ENCODE measurements around the gene CD177. TPM values are rescaled to one million over a fixed set of nuclear protein-coding genes. Genes with fewer than 3 reads are reported as not detected.
"Not testable (repeated sequence)": the region's sequence is repeated elsewhere in the genome, so short reads cannot be mapped to it uniquely, and the experiment has no call there.

CD177 gene
- polyA plus RNA-seq, 2 of the 4 experiments (the other 2 are of a cell fraction), result 0.03 to 0.05 TPM

DNA sequence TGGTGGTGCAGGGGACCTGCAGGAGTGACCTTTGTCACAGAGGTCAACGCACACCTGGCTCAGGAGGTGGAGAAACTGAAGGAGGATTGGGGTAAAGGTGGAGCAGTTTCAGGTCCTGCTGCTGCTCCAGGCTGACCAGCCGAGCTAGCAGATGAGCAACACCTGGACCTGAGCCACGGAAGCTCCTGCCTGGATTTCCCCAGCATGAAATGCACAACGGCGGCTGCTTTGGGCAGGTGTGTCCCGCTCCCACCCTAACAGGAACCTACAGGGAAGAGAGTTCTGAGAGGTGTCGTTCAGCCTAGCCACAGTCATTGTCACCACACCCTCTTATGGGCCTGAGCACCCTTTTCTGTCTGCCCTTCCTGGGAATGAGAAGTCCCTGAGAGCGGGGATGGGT is 15.7 kb upstream of the CD177 start:
- WGBS (ENCODE audit: missing lambda C conversion rate), result 55% methylated on average over 8 of the region's 8 CpGs
- no peak for TF ChIP-seq SREBF2 (IDR thresholded peaks at IDR 0.05)
- Histone ChIP-seq H3K4me3 (no peak overlapping the region), H3K9me3 (no peaks in the 10 kb centered on the region), H3K4me1 (no peaks in the 10 kb centered on the region), H3K27ac (no peak overlapping the region), H3K4me2 (no peak overlapping the region)
- ATAC-seq, result no peak
- no peak for DNase-seq (ENCODE audit: low read depth in 1 of 2, low spot score in 1 of 2)
- ChIA-PET POLR2A (no interaction called here), CTCF (no interaction called here)
- FAIRE-seq, result no peak

- no peaks in the 10 kb centered on the region for H3K9me3 ChIP-seq
- 21% methylated on average over 5 of the region's 5 CpGs for WGBS (ENCODE audit: missing lambda C conversion rate)
- ChIA-PET CTCF (no interaction called here), POLR2A (no interaction called here)
- no peak overlapping the region for H3K27ac ChIP-seq
- DNase-seq (ENCODE audit: low read depth in 1 of 2, low spot score in 1 of 2) (no peak), FAIRE-seq (no peak), ATAC-seq (no peak)
- H3K4me1 ChIP-seq, result no peaks in the 10 kb centered on the region
- no peak for TF ChIP-seq RNF2 (IDR thresholded peaks at IDR 0.05; ENCODE audit: borderline replicate concordance, low read depth)
- TF ChIP-seq NFE2L2 (conservative IDR thresholded peaks at IDR 0.05; ENCODE audit: low read length), result no peak
- no peak for TF ChIP-seq EHF (CRISPR knock-in tag; IDR thresholded peaks at IDR 0.05)
- TF ChIP-seq JUNB (IDR thresholded peaks at IDR 0.05), result no peak
- TF ChIP-seq MAZ (IDR thresholded peaks at IDR 0.05; ENCODE audit: borderline replicate concordance, low read depth, low read length), result no peak
- TF ChIP-seq, protein P1, sequence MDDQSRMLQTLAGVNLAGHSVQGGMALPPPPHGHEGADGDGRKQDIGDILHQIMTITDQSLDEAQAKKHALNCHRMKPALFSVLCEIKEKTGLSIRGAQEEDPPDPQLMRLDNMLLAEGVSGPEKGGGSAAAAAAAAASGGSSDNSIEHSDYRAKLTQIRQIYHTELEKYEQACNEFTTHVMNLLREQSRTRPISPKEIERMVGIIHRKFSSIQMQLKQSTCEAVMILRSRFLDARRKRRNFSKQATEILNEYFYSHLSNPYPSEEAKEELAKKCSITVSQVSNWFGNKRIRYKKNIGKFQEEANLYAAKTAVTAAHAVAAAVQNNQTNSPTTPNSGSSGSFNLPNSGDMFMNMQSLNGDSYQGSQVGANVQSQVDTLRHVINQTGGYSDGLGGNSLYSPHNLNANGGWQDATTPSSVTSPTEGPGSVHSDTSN (IDR thresholded peaks at IDR 0.05), result no peak
- no peak for TF ChIP-seq ESRRA (IDR thresholded peaks at IDR 0.05; ENCODE audit: borderline replicate concordance, low read length)
- no peak for TF ChIP-seq E2F6 (IDR thresholded peaks at IDR 0.05; ENCODE audit: borderline replicate concordance, low read depth)
- TF ChIP-seq KDM1A (IDR thresholded peaks at IDR 0.05; ENCODE audit: low read depth), result no peak
- TF ChIP-seq ZC3H11A (IDR thresholded peaks at IDR 0.05), result no peak
- TF ChIP-seq, protein P2, sequence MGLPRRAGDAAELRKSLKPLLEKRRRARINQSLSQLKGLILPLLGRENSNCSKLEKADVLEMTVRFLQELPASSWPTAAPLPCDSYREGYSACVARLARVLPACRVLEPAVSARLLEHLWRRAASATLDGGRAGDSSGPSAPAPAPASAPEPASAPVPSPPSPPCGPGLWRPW (IDR thresholded peaks at IDR 0.05), result no peak
- TF ChIP-seq, protein P3, sequence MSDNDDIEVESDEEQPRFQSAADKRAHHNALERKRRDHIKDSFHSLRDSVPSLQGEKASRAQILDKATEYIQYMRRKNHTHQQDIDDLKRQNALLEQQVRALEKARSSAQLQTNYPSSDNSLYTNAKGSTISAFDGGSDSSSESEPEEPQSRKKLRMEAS (IDR thresholded peaks at IDR 0.05), result no peak
- no peak for TF ChIP-seq CBX2 (IDR thresholded peaks at IDR 0.05; ENCODE audit: borderline replicate concordance, low read depth)
- no peak for TF ChIP-seq ZNF302 (CRISPR knock-in tag; IDR thresholded peaks at IDR 0.05)
- no peak for TF ChIP-seq HOXB13 (CRISPR knock-in tag; IDR thresholded peaks at IDR 0.05; ENCODE audit: low read depth)
- TF ChIP-seq POLR2A (IDR thresholded peaks at IDR 0.05; ENCODE audit: low read length), result no peak
- TF ChIP-seq MAFK (IDR thresholded peaks at IDR 0.05; ENCODE audit: partially characterized antibody), result no peak
- no peak for TF ChIP-seq CHD2 (IDR thresholded peaks at IDR 0.05; ENCODE audit: low read length, partially characterized antibody)
- no peak overlapping the region for H3K4me2 ChIP-seq
- no peak overlapping the region for H3K4me3 ChIP-seq
These were observed 15.0 kb upstream of the CD177 start for GRCh38 chr19:43338530-43338929.

GRCh38 chr19:43339243-43339930 is 14.1 kb upstream of the CD177 start:
- H3K4me2 ChIP-seq; H3K4me1 ChIP-seq; DNase-seq (ENCODE audit: low read depth in 1 of 2, low spot score in 1 of 2); H3K4me3 ChIP-seq; H3K9me3 ChIP-seq; CTCF ChIA-PET; H3K27ac ChIP-seq; POLR2A ChIA-PET: not testable (repeated sequence)
- FAIRE-seq (peak; percentile 72), ATAC-seq (0 out of 6 replicates have a peak, but pooled peaks of 1 of the 2 experiments have one; percentile 19)
- 9% methylated on average over 6 of the region's 6 CpGs for WGBS (ENCODE audit: missing lambda C conversion rate)

DNA sequence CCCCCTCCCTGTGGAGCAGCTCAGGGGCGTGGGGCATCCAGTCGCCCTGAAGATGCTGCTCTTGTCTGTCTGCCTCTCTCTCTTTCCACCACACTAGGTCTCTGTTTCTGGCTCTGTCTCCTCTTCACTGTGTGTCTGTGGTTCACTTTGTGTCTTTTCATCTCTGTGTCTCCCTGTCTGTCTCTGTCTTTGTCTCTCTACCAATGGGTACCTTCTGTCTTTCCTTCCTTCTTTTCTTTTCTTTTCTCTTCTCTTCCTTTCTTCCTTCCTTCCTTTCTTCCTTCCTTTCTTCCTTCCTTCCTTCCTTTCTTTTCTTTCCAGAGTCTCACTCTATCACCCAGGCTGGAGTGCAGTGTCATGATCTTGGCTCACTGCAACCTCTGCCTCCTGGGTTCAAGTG is 13.4 kb upstream of the CD177 start:
- H3K4me3 ChIP-seq; H3K9me3 ChIP-seq; CTCF ChIA-PET; ATAC-seq; H3K4me1 ChIP-seq; DNase-seq (ENCODE audit: low read depth in 1 of 2, low spot score in 1 of 2); POLR2A ChIA-PET; H3K4me2 ChIP-seq; H3K27ac ChIP-seq; FAIRE-seq: not testable (repeated sequence)
- whole genome bisulfite sequencing (ENCODE audit: missing lambda C conversion rate), result 28% methylated on average over 2 of the region's 2 CpGs

GRCh38 chr19:43341098-43341497 is 12.4 kb upstream of the CD177 start:
- H3K4me2 ChIP-seq; DNase-seq (ENCODE audit: low read depth in 1 of 2, low spot score in 1 of 2); POLR2A ChIA-PET: not testable (repeated sequence)

DNA sequence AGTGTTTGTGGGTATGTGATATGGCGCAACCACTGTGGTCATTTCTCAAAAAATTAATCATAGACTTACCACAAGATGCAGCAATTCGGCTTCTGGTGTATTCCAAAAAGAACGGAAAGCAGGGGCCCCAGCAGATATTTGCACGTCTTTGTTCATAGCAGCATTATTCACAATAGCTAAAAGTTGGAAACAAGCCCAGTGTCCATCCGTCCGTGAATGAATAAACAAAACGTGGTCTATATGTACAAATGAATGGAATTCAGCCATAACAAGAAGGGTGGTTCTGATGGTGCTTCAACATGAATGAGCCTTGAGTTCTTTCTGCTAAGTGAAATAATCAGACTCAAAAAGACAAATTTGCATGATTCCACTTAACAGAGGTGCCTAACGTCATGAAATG is 11.4 kb upstream of the CD177 start:
- CTCF ChIA-PET, result not testable (repeated sequence)
- DNase-seq (ENCODE audit: low read depth in 1 of 2, low spot score in 1 of 2), result peak in 1 of 2 experiments; percentile 17
- 16% methylated on average over 8 of the region's 8 CpGs for WGBS (ENCODE audit: missing lambda C conversion rate)

More at GRCh38 chr19:43341098-43341497, 12.4 kb upstream of the CD177 start:
- H3K27ac ChIP-seq, ATAC-seq, CTCF ChIA-PET, H3K9me3 ChIP-seq, FAIRE-seq, H3K4me1 ChIP-seq, H3K4me3 ChIP-seq: not testable (repeated sequence)
- 13% methylated on average over 3 of the region's 3 CpGs for WGBS (ENCODE audit: missing lambda C conversion rate)

GRCh38 chr19:43344347-43344925 is 9.1 kb upstream of the CD177 start:
- CTCF ChIA-PET, result interaction anchor here (1.2 kb wide), 1 partner anchor 11 kb away, joined by 3 read pairs; no protein-coding TSS in a partner anchor
- ATAC-seq; H3K27ac ChIP-seq; POLR2A ChIA-PET; H3K9me3 ChIP-seq; FAIRE-seq; H3K4me3 ChIP-seq; H3K4me1 ChIP-seq; H3K4me2 ChIP-seq; DNase-seq (ENCODE audit: low read depth in 1 of 2, low spot score in 1 of 2): not testable (repeated sequence)
- 47% methylated on average over 16 of the region's 16 CpGs for WGBS (ENCODE audit: missing lambda C conversion rate)

More for the DNA sequence above, 11.4 kb upstream of the CD177 start:
- H3K4me2 ChIP-seq, POLR2A ChIA-PET, H3K27ac ChIP-seq, H3K4me1 ChIP-seq, FAIRE-seq, H3K4me3 ChIP-seq, H3K9me3 ChIP-seq, ATAC-seq: not testable (repeated sequence)

Data from A549 (cell line).